Measurements from ENCODE around the gene NKAIN2. TPM values are rescaled to one million over a fixed set of nuclear protein-coding genes. Genes with fewer than 3 reads are reported as not detected.
"Not testable (repeated sequence)": the region's sequence is repeated elsewhere in the genome, so short reads cannot be mapped to it uniquely, and the experiment has no call there.

NKAIN2 gene
- total RNA-seq, 1 donor from 2014 or later: 109 TPM

DNA sequence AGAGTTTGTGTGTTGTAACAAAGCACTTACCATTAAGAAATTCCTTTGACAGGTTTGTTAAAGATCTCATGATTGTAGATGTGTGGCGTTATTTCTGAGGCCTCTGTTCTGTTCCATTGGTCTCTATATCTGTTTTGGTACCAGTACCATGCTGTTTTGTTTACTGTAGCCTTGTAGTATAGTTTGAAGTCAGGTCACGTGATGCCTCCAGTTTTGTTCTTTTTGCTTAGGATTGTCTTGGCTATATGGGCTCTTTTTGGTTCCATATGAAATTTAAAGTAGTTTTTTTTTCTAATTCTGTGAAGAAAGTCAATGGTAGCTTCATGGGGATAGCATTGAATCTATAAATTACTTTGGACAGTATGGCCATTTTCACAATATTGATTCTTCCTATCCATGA, 660.9 kb downstream of the NKAIN2 start:
- FAIRE-seq; DNase-seq (ENCODE audit: low spot score in 2 of 2): not testable (repeated sequence)

DNA sequence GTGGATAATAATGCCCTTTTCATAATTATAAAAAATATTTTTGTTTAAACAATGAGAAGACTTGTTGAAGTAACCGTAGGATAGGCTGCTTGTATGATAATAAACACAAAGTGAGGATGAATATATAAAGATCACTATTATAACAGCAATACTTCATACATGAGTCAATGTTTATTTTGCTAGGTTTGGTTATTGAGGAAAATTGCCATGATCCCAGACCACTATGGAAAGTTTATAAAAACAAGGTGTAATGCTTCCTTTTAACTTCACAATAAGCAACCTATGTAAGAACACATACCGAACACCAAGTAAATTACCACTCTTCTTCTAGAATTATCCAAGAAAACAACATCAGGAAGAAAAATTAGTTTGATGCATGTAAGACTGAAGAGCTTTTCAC, 663.3 kb downstream of the NKAIN2 start:
- no peak for DNase-seq (ENCODE audit: low spot score in 2 of 2)
- FAIRE-seq: no peak

- no peak for FAIRE-seq
- DNase-seq (ENCODE audit: low spot score in 2 of 2): no peak
Measured at GRCh38 chr6:124467366-124467765, 663.7 kb downstream of the NKAIN2 start.

DNA sequence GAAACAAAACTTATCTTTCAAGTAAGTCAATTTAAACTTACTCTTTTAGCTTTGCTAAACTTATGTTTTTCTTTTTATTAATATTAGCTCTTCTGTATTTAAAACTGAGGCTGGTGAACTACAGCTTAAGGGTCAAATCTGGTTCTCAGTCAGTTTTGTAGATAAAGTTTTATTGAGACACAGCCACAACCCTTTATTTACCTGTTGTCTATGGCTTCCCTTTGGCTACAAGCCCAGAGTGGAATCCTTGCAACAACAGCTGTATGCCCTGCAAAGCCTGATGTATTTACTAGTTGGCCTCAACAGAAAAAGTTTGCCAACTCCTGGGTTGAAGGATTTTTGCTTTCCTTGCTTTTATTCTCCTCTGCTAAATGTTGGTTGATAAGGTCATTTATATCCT, 667.1 kb downstream of the NKAIN2 start:
- FAIRE-seq: no peak
- no peak for DNase-seq (ENCODE audit: low spot score in 2 of 2)

GRCh38 chr6:124475176-124475575, 671.5 kb downstream of the NKAIN2 start:
- no peak for DNase-seq (ENCODE audit: low spot score in 2 of 2)
- FAIRE-seq: no peak

DNA sequence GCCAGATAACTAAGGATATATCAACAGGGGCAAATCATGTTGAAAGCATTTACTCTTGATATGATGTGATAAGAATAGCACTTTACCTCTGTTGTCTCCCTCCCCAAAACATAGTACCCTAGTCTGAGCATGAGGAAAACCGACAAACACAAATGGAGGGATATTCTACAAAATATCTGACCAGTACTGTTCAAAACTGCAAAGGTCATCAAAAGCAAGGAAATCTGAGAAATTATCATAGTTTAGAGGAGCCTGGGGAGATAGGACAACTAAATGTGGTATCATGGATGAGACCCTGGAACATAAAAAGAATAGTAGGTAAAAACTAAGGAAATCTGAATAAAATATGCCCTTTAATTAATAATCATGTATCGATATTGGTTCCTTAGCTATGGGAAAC, 675.2 kb downstream of the NKAIN2 start:
- FAIRE-seq (no peak), DNase-seq (ENCODE audit: low spot score in 2 of 2) (no peak)

DNA sequence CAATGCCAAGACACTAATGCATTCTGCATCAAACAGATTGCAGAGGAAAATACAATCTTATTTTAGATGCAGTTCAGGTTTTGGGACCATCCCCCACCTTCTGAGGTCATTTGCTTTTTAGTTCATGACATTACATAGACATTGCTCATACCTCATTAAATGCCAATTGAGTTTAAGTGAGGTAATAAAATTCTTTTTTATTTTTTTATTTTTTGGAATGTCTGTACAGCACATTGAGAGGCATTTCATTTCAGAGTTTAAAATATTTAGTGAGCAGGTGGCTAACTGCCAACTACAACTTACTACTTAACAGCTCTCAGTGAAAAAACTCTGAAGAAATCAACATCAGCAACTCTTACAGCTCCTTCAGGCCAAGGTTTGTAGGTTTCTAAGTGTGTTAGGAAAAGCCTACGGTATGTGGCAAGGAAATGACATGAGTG, 676.3 kb downstream of the NKAIN2 start:
- FAIRE-seq (no peak), DNase-seq (ENCODE audit: low spot score in 2 of 2) (no peak)

DNA sequence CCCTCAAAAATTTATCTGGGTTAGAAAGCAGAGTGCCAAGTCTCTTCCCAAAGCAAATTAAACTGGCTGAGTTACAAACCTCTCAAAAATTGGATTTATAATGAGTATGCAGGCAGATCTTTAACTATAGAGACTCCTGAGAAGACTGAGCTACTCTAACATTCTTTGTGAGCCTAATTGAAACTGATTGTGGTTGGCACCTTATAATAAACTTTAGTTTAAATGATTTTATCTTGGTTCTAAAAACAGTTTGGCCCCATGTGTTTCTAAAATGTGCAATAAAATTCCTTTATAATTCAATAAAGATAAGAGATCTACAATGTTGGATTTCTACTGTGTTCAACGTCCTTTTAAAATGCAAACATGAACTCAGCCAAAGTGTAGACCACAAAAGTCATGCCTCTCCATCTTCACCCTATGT, 678.4 kb downstream of the NKAIN2 start:
- FAIRE-seq (no peak), DNase-seq (ENCODE audit: low spot score in 2 of 2) (no peak)

DNA sequence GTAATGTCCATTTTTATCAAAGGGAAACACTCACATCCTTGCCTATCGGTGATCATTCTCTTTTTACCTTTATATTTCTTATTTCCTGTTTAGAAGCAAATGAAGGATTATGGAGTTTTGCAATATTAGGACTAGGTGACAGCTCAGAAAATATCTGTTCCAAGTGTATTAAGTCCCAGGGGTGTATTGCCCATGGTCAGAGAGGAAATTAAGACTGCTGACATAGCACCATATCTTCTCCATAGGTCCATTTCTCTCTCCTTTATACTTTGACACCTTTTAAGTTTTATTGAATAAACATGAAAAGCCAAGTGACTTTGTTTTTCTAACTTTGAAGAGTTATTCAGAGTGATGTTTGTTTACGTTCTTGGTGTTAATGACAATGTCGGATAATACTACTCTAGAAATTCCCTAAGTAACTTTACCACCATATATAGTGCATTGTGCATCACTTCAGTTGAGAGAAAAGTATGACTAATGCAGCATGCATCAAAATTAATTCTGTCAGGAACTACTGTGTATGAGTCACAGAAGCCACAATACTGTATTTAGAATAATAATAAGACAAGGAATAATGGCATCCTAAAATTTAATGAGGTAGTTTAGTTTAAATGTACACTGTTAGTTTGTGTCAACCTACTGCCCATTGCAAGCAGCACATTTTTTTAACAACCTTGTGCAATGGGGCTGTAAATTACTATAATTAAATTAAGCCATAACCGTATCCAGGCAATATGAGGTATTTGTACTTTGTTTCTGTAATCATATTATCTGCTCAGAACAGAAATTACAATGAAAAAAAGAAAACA, 684.2 kb downstream of the NKAIN2 start:
- DNase-seq (ENCODE audit: low spot score in 2 of 2): no peak
- no peak for FAIRE-seq

DNA sequence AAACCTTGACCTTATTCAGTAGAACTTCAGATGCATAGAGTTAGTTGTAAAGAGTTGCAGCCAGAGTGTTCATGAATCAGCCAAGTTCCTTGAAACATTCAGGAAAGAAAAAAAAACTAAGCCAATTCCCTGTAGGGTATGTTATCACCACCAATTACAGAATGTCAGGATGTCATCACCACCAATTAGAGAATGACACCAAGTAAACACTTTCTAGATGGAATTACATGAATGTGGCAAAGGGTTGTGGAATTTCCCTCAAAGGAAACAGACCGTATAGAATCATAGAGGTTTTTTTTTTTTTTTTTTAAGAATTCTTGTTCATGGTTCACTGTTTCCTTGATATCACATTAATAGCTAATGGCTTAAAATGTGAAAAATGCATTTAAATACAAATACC, 686.5 kb downstream of the NKAIN2 start:
- no peak for FAIRE-seq
- DNase-seq (ENCODE audit: low spot score in 2 of 2): no peak

DNA sequence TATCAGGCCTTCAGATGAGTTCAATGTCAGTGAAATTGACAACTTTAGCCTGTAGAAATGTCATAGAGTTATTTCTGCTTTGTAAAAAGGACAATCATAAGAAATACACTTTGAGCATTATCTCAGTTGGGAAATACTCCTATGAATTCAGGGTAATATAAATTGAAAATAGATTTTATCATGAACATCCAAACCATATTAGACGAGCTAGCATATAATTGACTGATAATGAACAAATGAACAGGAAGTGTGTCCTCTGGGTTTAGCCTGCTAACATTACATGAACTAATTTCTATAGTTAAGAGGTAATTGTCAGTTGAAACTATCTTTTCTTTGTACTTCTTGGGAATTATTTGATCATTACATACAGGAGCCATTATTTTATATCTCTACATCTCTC, 689.6 kb downstream of the NKAIN2 start:
- FAIRE-seq: no peak
- no peak for DNase-seq (ENCODE audit: low spot score in 2 of 2)

DNA sequence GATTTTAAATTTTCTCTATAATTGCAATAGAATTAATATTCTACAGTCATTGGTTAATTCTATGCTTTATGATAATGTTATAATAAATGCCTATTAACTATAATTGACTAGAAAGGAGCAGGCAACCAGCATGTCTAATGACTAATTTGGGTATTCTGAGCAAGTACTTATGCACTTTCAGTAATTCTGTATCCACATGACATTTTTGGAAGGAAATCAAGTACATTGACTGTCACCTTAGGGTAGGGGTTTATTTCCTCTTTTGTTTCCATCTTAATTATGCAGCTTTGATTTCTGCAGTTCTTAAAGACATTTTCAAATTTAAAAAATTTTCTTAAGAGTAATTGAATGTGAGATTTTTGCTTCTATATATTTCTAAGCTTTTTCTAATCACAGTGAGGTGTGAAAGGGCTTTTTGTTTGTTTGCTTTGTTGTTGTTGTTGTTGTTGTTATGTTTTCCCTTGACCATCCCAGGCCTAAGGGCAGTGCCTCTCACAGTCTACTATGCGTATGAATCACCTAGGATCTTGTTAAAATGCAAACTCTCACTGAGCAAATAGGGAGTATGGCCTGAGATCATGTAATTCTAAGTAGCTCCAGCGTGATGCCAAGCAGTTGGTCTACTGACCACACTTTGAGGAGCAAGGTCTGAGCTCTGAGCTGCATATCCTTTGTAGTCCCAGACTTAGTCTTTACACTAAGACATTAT, 691.4 kb downstream of the NKAIN2 start:
- DNase-seq (ENCODE audit: low spot score in 2 of 2): no peak
- no peak for FAIRE-seq

- FAIRE-seq (no peak), DNase-seq (ENCODE audit: low spot score in 2 of 2) (no peak)
Measured at GRCh38 chr6:124495665-124496190, 692.1 kb downstream of the NKAIN2 start.

- no peak for FAIRE-seq
Measured at GRCh38 chr6:124496334-124496733, 692.7 kb downstream of the NKAIN2 start.

DNA sequence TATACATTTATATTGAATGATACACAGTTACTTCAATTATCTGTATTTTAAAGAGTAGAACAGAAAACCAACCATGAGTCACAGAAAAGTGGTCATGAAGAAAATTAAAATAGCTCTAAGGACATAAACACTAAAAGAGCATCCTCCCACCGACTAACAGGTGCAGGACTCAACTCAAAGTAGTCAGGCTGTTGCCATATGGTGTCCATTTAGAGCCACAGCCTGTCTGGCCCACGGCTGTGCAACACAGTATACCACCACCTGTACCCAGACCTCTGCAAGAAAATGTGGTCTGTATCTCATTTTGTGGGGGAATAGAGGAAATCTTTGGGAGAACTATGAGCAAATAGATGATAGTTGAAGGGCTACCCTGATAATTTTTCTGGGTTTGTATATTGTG, 708.8 kb downstream of the NKAIN2 start:
- DNase-seq (ENCODE audit: low spot score in 2 of 2): no peak
- FAIRE-seq: no peak

More at GRCh38 chr6:124496334-124496733, 692.7 kb downstream of the NKAIN2 start:
- no peak for DNase-seq (ENCODE audit: low spot score in 2 of 2)

- no peak for DNase-seq (ENCODE audit: low spot score in 2 of 2)
- no peak for FAIRE-seq
Measured at GRCh38 chr6:124517339-124517738, 713.7 kb downstream of the NKAIN2 start.

GRCh38 chr6:124520514-124520913, 716.8 kb downstream of the NKAIN2 start:
- no peak for DNase-seq (ENCODE audit: low spot score in 2 of 2)
- FAIRE-seq: no peak

DNA sequence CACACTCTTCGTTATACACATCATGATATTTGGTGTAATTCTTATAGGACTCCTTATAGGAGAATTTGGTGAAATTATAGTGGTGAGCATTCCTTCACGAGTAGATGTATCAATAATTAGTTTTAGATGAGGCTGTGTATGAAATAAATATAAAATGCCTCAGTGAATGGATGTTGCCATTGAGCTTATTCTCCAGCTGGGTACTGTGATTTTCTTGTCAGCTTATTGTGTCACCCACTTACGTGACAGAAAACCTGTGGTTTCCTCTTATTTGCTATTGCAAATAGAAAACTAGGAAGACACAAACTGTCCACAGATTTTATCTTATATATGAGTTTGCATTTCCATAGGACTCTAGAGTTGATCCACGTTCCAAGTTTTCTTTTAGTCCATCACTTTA, 718.7 kb downstream of the NKAIN2 start:
- no peak for FAIRE-seq

DNA sequence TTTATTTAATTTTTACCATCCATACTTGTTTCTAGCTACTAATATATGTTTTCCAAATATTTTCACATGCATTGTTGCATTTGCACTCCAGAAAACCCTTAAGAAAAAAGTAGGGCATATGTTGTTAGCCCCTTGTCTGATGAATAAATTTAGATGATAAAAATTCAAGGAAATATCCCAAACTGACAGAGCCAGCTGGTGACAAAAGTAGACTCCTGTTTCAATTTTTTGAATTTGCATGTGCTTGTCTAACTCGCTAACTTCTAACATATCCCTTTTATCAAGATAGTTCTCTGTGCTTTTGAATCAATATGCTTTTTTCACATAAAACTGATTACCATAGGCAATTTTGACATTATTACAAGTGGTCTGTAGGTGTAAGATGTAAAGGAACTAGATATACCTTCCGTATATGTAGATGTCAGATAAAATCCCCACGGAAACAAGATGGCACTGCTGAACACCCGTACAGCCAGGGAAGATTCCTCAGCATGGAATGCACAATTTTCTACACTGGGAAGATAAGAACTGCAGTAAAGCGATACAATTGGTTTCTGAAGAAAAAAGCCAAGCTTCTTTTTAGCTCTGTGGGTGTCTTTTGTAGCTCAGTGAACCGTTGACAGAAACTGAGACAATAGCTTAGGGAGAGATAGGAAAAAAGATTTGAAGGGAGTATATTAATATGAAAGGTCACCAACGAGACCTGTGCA, 721.0 kb downstream of the NKAIN2 start:
- FAIRE-seq: no peak
- DNase-seq (ENCODE audit: low spot score in 2 of 2): no peak

More for the DNA sequence above, 718.7 kb downstream of the NKAIN2 start:
- DNase-seq (ENCODE audit: low spot score in 2 of 2): no peak

- FAIRE-seq (no peak), DNase-seq (ENCODE audit: low spot score in 2 of 2) (no peak)
Measured at GRCh38 chr6:124530926-124531325, 727.3 kb downstream of the NKAIN2 start.

DNA sequence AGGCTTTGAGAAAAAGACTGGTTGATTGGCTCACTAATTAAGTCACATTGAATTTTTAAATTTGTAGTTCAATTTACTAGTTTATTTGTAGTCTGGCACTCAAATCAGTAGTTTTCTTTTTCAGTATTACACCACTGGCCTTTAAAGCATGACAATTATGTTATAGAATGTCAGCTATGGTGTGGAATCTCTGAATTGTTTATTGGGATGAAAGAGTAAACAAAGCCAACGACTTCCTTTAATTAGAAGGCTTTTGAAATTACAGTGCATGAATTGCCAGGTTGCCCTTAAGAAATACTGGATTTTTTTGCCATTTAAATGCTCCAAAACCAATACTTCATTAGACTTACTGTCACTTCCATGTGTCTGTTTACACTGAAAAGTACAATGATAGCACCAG, 731.6 kb downstream of the NKAIN2 start:
- FAIRE-seq: no peak
- DNase-seq (ENCODE audit: low spot score in 2 of 2): no peak
